T-cell (primary cell): ENCODE results near the gene EXOC3. TPM values are rescaled to one million over a fixed set of nuclear protein-coding genes. Genes with fewer than 3 reads are reported as not detected.

ENCODE experiments used
- ATAC-seq, 4 experiments: fragments of 200-7000 bp in 3 of 4; fragments of 150-1000 bp in 1 of 4; cut with Tn5 transposase; replicated peaks in 1 of 4; 1 replicate in 3 of 4; 2 replicates in 1 of 4; pipeline ENCODE4 v1.10.0; 2021; ENCODE audit warnings: moderate library complexity in 3 of 4, mild to moderate bottlenecking in 2 of 4, moderate number of reproducible peaks in 1 of 4
- CTCF ChIA-PET, 2 donors: fragments of 300-600 bp; sonication (Branson Sonifier 250); formaldehyde crosslinking; loops; one replicate each; lab custom pipeline; 2022; ENCODE audit warnings: antibody characterized with exemption in 2 of 2; lab: Charles Lee
- POLR2A ChIA-PET, 2 donors: fragments of 300-600 bp; sonication (Branson Sonifier 250); formaldehyde crosslinking; loops; one replicate each; lab custom pipeline; 2022; ENCODE audit warnings: antibody characterized with exemption in 2 of 2; lab: Charles Lee
- DNase-seq, 35 experiments: peaks; one replicate each; pipeline versions ENCODE4 v3.0.0 to v3.0.0-alpha.2; 2013 to 2023
- H3K27ac ChIP-seq: one replicate; pipeline ENCODE4 v1.5.1; 2013; ENCODE audit warnings: low read length
- H3K27me3 ChIP-seq, 2 experiments: replicated peaks in 1 of 2; 1 replicate in 1 of 2; 2 replicates in 1 of 2; pipeline versions ENCODE4 v1.6.1 to v1.7.0; 2013; ENCODE audit warnings: low read length in 1 of 2, mixed read lengths in 1 of 2; ENCODE audit not compliant: control insufficient read depth in 2 of 2, insufficient read depth in 2 of 2; ENCODE audit errors: extremely low read depth in 1 of 2
- H3K36me3 ChIP-seq, 2 donors: 1 replicate in 1 of 2; 2 replicates in 1 of 2; pipeline versions ENCODE4 v1.6.1 to v1.7.0; 2013; ENCODE audit warnings: low read length in 1 of 2; ENCODE audit not compliant: control insufficient read depth in 2 of 2, insufficient read depth in 1 of 2; ENCODE audit errors: extremely low read depth in 1 of 2
- H3K4me1 ChIP-seq, 2 experiments: 1 replicate in 1 of 2; 2 replicates in 1 of 2; pipeline versions ENCODE4 v1.6.1 to v1.7.0; 2013; ENCODE audit warnings: low read length in 2 of 2, mixed read lengths in 1 of 2; ENCODE audit not compliant: insufficient read depth in 2 of 2, control insufficient read depth in 1 of 2; ENCODE audit errors: extremely low read depth in 1 of 2
- H3K4me3 ChIP-seq, 2 donors: 1 replicate in 1 of 2; 2 replicates in 1 of 2; pipeline versions ENCODE4 v1.5.1 to v1.7.0; 2013; ENCODE audit warnings: mild to moderate bottlenecking in 2 of 2, low read length in 1 of 2, moderate library complexity in 1 of 2; ENCODE audit not compliant: control insufficient read depth in 1 of 2; ENCODE audit errors: extremely low read depth in 1 of 2
- H3K9me3 ChIP-seq: 2 replicates; pipeline ENCODE4 v1.7.0; 2013
- H3K27ac Mint-ChIP-seq, 2 donors: one replicate each; pipeline ENCODE4 v1.8.0; 2020 to 2021; ENCODE audit warnings: mild to moderate bottlenecking in 2 of 2, mixed read lengths in 2 of 2
- H3K27me3 Mint-ChIP-seq, 2 donors: one replicate each; pipeline ENCODE4 v1.8.0; 2021 to 2022; ENCODE audit warnings: mixed read lengths in 2 of 2
- H3K36me3 Mint-ChIP-seq: one replicate; pipeline ENCODE4 v1.8.0; 2021; ENCODE audit warnings: mixed read lengths
- H3K4me1 Mint-ChIP-seq, 3 donors: one replicate each; pipeline ENCODE4 v1.8.0; 2020 to 2022; ENCODE audit warnings: mixed read lengths in 3 of 3, mild to moderate bottlenecking in 1 of 3
- H3K4me3 Mint-ChIP-seq, 3 donors: one replicate each; pipeline ENCODE4 v1.8.0; 2020 to 2022; ENCODE audit warnings: mild to moderate bottlenecking in 3 of 3, mixed read lengths in 3 of 3, moderate library complexity in 3 of 3
- H3K9me3 Mint-ChIP-seq, 3 donors: one replicate each; pipeline ENCODE4 v1.8.0; 2020 to 2022; ENCODE audit warnings: mixed read lengths in 3 of 3
- WGBS: methylation state at CpG from one replicate; pipeline ENCODE4 v1.1.5; 2013; ENCODE audit warnings: missing lambda C conversion rate; ENCODE audit not compliant: insufficient coverage; 5-methylcytosine and 5-hydroxymethylcytosine counted together
- total RNA-seq, 35 experiments: library from RNA in 6 of 35; stranded (reverse) in 6 of 35; fragments of 120-200 nt in 1 of 35; gene quantifications; one replicate each; pipeline versions ENCODE4 v1.2.1 to v1.2.4 and lab custom pipeline; 2013 to 2026

EXOC3 gene
- total RNA-seq, 5 donors from 2014 or later (not counting 1 experiment from before 2014, with no cell fraction given), result 81.6 to 99.8 (median 84.2) TPM

GRCh38 chr5:449151-449550 is 6.2 kb downstream of the EXOC3 start:
- Mint-ChIP-seq H3K36me3 (peaks cover 70% of the 10 kb centered on the region), H3K4me1 (peaks cover 53 to 68% (median 58%) of the 10 kb centered on the region in 3 donors), H3K4me3 (no peak overlapping the region), H3K27me3 (no peaks in the 10 kb centered on the region), H3K9me3 (peaks cover 11 to 25% (median 12%) of the 10 kb centered on the region in 3 donors), H3K27ac (no peak overlapping the region)
- ATAC-seq (no peak), DNase-seq (no peak)
- peaks cover 4% of the 10 kb centered on the region for H3K9me3 ChIP-seq
- H3K36me3 ChIP-seq, result peaks cover 28 to 68% of the 10 kb centered on the region in 2 donors
- no peaks in the 10 kb centered on the region for H3K27me3 ChIP-seq
- H3K27ac ChIP-seq, result no peak overlapping the region
- ChIA-PET CTCF (no interaction called here), POLR2A (no interaction called here)
- H3K4me3 ChIP-seq, result no peak overlapping the region
- peaks cover 13 to 21% of the 10 kb centered on the region in 2 experiments for H3K4me1 ChIP-seq
- WGBS, result 86% methylated on average over 2 of the region's 5 CpGs

- Histone ChIP-seq H3K9me3 (peaks cover 4% of the 10 kb centered on the region), H3K27me3 (no peaks in the 10 kb centered on the region), H3K36me3 (peaks cover 32 to 78% of the 10 kb centered on the region in 2 donors), H3K27ac (no peak overlapping the region), H3K4me1 (peaks cover 13 to 18% of the 10 kb centered on the region in 2 experiments), H3K4me3 (no peak overlapping the region)
- peak overlapping the region in 1 of 3 donors; percentile 41 for H3K4me3 Mint-ChIP-seq
- H3K9me3 Mint-ChIP-seq, result peaks cover 11 to 25% (median 12%) of the 10 kb centered on the region in 3 donors
- WGBS, result 100% methylated on average over 3 of the region's 5 CpGs
- H3K27me3 Mint-ChIP-seq, result no peaks in the 10 kb centered on the region
- CTCF ChIA-PET, result no interaction called here
- POLR2A ChIA-PET, result interaction anchor here in 1 of 2 donors (0.6 kb wide), 1 partner anchor 10 kb away, joined by 3 read pairs; no protein-coding TSS in a partner anchor
- ATAC-seq (no peak), DNase-seq (no peak)
- peaks cover 72% of the 10 kb centered on the region for H3K36me3 Mint-ChIP-seq
- peak overlapping the region in 1 of 2 donors; percentile 47 for H3K27ac Mint-ChIP-seq
- peaks cover 44 to 57% (median 47%) of the 10 kb centered on the region in 3 donors for H3K4me1 Mint-ChIP-seq
These were observed 8.8 kb downstream of the EXOC3 start for GRCh38 chr5:451587-452458.

GRCh38 chr5:452978-453710 is 10.2 kb downstream of the EXOC3 start:
- Histone ChIP-seq H3K36me3 (peaks cover 30 to 78% of the 10 kb centered on the region in 2 donors), H3K9me3 (peaks cover 4% of the 10 kb centered on the region), H3K27ac (no peak overlapping the region), H3K4me1 (peaks cover 13 to 18% of the 10 kb centered on the region in 2 experiments), H3K27me3 (no peaks in the 10 kb centered on the region), H3K4me3 (no peak overlapping the region)
- ChIA-PET CTCF (no interaction called here), POLR2A (interaction anchor here in 1 of 2 donors (0.6 kb wide), 1 partner anchor 249 kb away, joined by 3 read pairs; no protein-coding TSS in a partner anchor)
- Mint-ChIP-seq H3K4me1 (peaks cover 41 to 48% (median 47%) of the 10 kb centered on the region in 3 donors), H3K9me3 (peaks cover 11 to 25% (median 12%) of the 10 kb centered on the region in 3 donors), H3K4me3 (peak overlapping the region in 1 of 3 donors; percentile 41), H3K27me3 (no peaks in the 10 kb centered on the region), H3K27ac (peak overlapping the region; percentile 66 to 76), H3K36me3 (peaks cover 69% of the 10 kb centered on the region)
- no peak for ATAC-seq
- WGBS, result 90% methylated on average over 15 of the region's 17 CpGs
- no peak for DNase-seq

GRCh38 chr5:453725-454481 is 10.9 kb downstream of the EXOC3 start:
- peak overlapping the region; percentile 61 to 74 for H3K27ac Mint-ChIP-seq
- DNase-seq (no peak), ATAC-seq (peak; percentile 31 to 66 (median 62))
- 71% methylated on average over 9 of the region's 16 CpGs for WGBS
- peaks cover 13 to 18% of the 10 kb centered on the region in 2 experiments for H3K4me1 ChIP-seq
- no peaks in the 10 kb centered on the region for H3K27me3 ChIP-seq
- peak overlapping the region in 2 of 3 donors; percentile 48 to 50 for H3K4me3 Mint-ChIP-seq
- POLR2A ChIA-PET, result interaction anchor here in 1 of 2 donors (0.6 kb wide), 1 partner anchor 250 kb away, joined by 3 read pairs; no protein-coding TSS in a partner anchor
- no peaks in the 10 kb centered on the region for H3K27me3 Mint-ChIP-seq
- H3K4me1 Mint-ChIP-seq, result peaks cover 42 to 48% (median 47%) of the 10 kb centered on the region in 3 donors
- H3K36me3 ChIP-seq, result peaks cover 24 to 78% of the 10 kb centered on the region in 2 donors
- H3K4me3 ChIP-seq, result no peak overlapping the region
- CTCF ChIA-PET, result interaction anchor here in 1 of 2 donors (0.6 kb wide), 1 partner anchor 9 kb away, joined by 4 read pairs; no protein-coding TSS in a partner anchor
- H3K9me3 ChIP-seq, result peaks cover 4% of the 10 kb centered on the region
- H3K27ac ChIP-seq, result no peak overlapping the region
- H3K36me3 Mint-ChIP-seq, result peaks cover 69% of the 10 kb centered on the region
- peaks cover 11 to 25% (median 12%) of the 10 kb centered on the region in 3 donors for H3K9me3 Mint-ChIP-seq

- H3K27ac ChIP-seq, result no peak overlapping the region
- WGBS, result 90% methylated on average over 10 of the region's 11 CpGs
- peaks cover 11 to 25% (median 12%) of the 10 kb centered on the region in 3 donors for H3K9me3 Mint-ChIP-seq
- peaks cover 13 to 18% of the 10 kb centered on the region in 2 experiments for H3K4me1 ChIP-seq
- peaks cover 36 to 50% (median 47%) of the 10 kb centered on the region in 3 donors for H3K4me1 Mint-ChIP-seq
- peaks cover 4% of the 10 kb centered on the region for H3K9me3 ChIP-seq
- no peaks in the 10 kb centered on the region for H3K27me3 ChIP-seq
- no peaks in the 10 kb centered on the region for H3K27me3 Mint-ChIP-seq
- CTCF ChIA-PET, result no interaction called here
- H3K4me3 ChIP-seq, result no peak overlapping the region
- no peak overlapping the region for H3K27ac Mint-ChIP-seq
- peaks cover 24 to 79% of the 10 kb centered on the region in 2 donors for H3K36me3 ChIP-seq
- no peak for ATAC-seq
- no peak overlapping the region for H3K4me3 Mint-ChIP-seq
- POLR2A ChIA-PET, result no interaction called here
- no peak for DNase-seq
- H3K36me3 Mint-ChIP-seq, result peaks cover 69% of the 10 kb centered on the region
These were observed 12.0 kb downstream of the EXOC3 start for GRCh38 chr5:454936-455335.
